NB4 (cell line): ENCODE measurements around the gene PLA2G12A.

Source experiments
- CTCF ChIP-seq: IDR thresholded peaks from one replicate; pipeline ENCODE4 v1.5.1; 2012; ENCODE audit warnings: low read depth, low read length
- MAX ChIP-seq: IDR thresholded peaks from 2 replicates; pipeline ENCODE4 v1.6.1; 2011; ENCODE audit warnings: low read depth, low read length
- POLR2A ChIP-seq: IDR thresholded peaks from 2 replicates; pipeline ENCODE4 v1.6.1; 2011; ENCODE audit warnings: mild to moderate bottlenecking; ENCODE audit not compliant: insufficient read length; ENCODE audit errors: extremely low read depth

DNA sequence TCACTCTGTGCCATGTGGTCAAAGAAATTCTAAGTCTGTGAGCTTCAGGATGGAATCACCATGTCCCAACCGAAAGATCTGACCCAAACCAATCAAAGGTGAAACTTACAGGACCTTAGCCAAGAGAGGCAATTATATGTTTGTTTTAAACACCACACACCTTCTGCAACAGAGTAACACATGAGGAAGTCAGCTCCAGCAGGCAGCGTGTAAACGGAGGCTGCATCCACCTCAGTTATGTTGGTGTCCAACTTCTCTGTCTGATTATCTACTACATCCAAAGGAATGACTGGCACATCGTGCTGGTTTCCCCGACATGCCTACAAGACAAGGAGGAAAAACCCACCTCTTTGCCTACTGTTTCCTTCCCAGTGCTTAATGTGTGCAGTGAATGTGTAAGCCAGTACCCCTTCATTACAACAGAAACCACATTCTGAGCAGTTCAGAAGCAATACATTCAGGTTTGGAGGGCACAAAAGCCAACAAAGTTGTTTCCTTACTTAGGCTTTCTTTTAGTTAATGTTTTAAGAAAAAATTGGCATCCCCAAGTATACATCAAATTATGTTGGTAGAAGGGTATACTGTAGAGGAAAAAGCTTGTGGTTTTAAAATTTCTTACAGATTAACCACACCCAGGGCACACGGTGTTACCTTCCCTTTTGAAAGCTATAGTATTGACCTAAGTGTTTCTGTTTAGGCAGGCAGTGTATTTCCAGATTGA is 39.0 kb downstream of the PLA2G12A start:
- TF ChIP-seq POLR2A (no peak), CTCF (no peak), MAX (no peak)
